Mesenchymal stem cell (in vitro differentiated cells and primary cell): ENCODE results near the gene FGFRL1.

Experiments used
- DNase-seq: peaks from one replicate; pipeline ENCODE4 v3.0.0-alpha.2; 2013
- H2AFZ ChIP-seq: one replicate; pipeline ENCODE4 v1.6.1; 2013; ENCODE audit warnings: low read depth, mild to moderate bottlenecking, control low read depth, inconsistent platforms, low read length, moderate library complexity
- H2AK5ac ChIP-seq: 2 replicates; pipeline ENCODE4 v1.6.1; 2013; ENCODE audit warnings: low read length, moderate library complexity, mild to moderate bottlenecking, inconsistent platforms; ENCODE audit not compliant: severe bottlenecking
- H2BK120ac ChIP-seq: one replicate; pipeline ENCODE4 v1.6.1; 2013; ENCODE audit warnings: low read depth, mild to moderate bottlenecking, inconsistent platforms, low read length, moderate library complexity
- H2BK12ac ChIP-seq, 2 experiments: one replicate each; pipeline ENCODE4 v1.6.1; 2013; ENCODE audit warnings: inconsistent platforms in 2 of 2, low read length in 2 of 2, mild to moderate bottlenecking in 2 of 2, moderate library complexity in 2 of 2, control low read depth in 1 of 2
- H2BK15ac ChIP-seq: one replicate; pipeline ENCODE4 v1.6.1; 2013; ENCODE audit warnings: mild to moderate bottlenecking, low read depth, inconsistent platforms; ENCODE audit not compliant: poor library complexity, severe bottlenecking
- H2BK5ac ChIP-seq: 2 replicates; pipeline ENCODE4 v1.6.1; 2013; ENCODE audit warnings: low read depth, mild to moderate bottlenecking, low read length, control low read depth, inconsistent platforms; ENCODE audit not compliant: poor library complexity, severe bottlenecking
- H3K14ac ChIP-seq, 2 experiments: one replicate each; pipeline ENCODE4 v1.6.1; 2013; ENCODE audit warnings: inconsistent platforms in 2 of 2, low read length in 2 of 2, control low read depth in 1 of 2, mild to moderate bottlenecking in 1 of 2, moderate library complexity in 1 of 2
- H3K18ac ChIP-seq, 2 experiments: one replicate each; pipeline ENCODE4 v1.6.1; 2013; ENCODE audit warnings: inconsistent platforms in 2 of 2, low read length in 2 of 2, control low read depth in 1 of 2, low read depth in 1 of 2, mild to moderate bottlenecking in 1 of 2
- H3K23ac ChIP-seq, 2 experiments: one replicate each; pipeline ENCODE4 v1.6.1; 2013; ENCODE audit warnings: inconsistent platforms in 2 of 2, low read length in 2 of 2, mild to moderate bottlenecking in 2 of 2, moderate library complexity in 2 of 2, control low read depth in 1 of 2
- H3K27ac ChIP-seq: 2 replicates; pipeline ENCODE4 v1.5.1; 2013; ENCODE audit warnings: mild to moderate bottlenecking, moderate library complexity, low read length, control low read depth, inconsistent platforms; ENCODE audit not compliant: poor library complexity, severe bottlenecking
- H3K27me3 ChIP-seq, 2 experiments: 2 replicates each; pipeline versions ENCODE4 v1.6.1 to v1.7.0; 2013; ENCODE audit warnings: low read length in 2 of 2, mild to moderate bottlenecking in 2 of 2, moderate library complexity in 2 of 2, control low read depth in 1 of 2, inconsistent platforms in 1 of 2; ENCODE audit not compliant: control insufficient read depth in 1 of 2, insufficient read depth in 1 of 2
- H3K36me3 ChIP-seq, 2 experiments: 2 replicates each; pipeline versions ENCODE4 v1.6.1 to v1.7.0; 2013; ENCODE audit warnings: low read length in 2 of 2, control low read depth in 1 of 2, inconsistent platforms in 1 of 2, low read depth in 1 of 2, mild to moderate bottlenecking in 1 of 2; ENCODE audit not compliant: insufficient read depth in 2 of 2, control insufficient read depth in 1 of 2
- H3K4ac ChIP-seq, 2 experiments: one replicate each; pipeline ENCODE4 v1.6.1; 2013; ENCODE audit warnings: inconsistent platforms in 2 of 2, low read length in 2 of 2, mild to moderate bottlenecking in 2 of 2, moderate library complexity in 2 of 2, control low read depth in 1 of 2, low read depth in 1 of 2
- H3K4me1 ChIP-seq: 2 replicates; pipeline ENCODE4 v1.6.1; 2013; ENCODE audit warnings: low read depth, low read length, control low read depth; ENCODE audit not compliant: control insufficient read depth, insufficient read depth
- H3K4me2 ChIP-seq: 2 replicates; pipeline ENCODE4 v1.6.1; 2013; ENCODE audit warnings: low read length, mild to moderate bottlenecking, inconsistent platforms; ENCODE audit not compliant: poor library complexity, severe bottlenecking
- H3K4me3 ChIP-seq, 2 experiments: 2 replicates each; pipeline versions ENCODE4 v1.5.1 to v1.7.0; 2013; ENCODE audit warnings: low read length in 2 of 2, mild to moderate bottlenecking in 2 of 2, control low read depth in 1 of 2, low read depth in 1 of 2; ENCODE audit not compliant: insufficient read depth in 1 of 2
- H3K79me1 ChIP-seq: replicated peaks from 2 replicates; pipeline ENCODE4 v1.6.1; 2013; ENCODE audit warnings: mild to moderate bottlenecking, control low read depth, low read length, inconsistent platforms; ENCODE audit not compliant: poor library complexity, severe bottlenecking
- H3K9ac ChIP-seq: 2 replicates; pipeline ENCODE4 v1.7.0; 2013; ENCODE audit warnings: mild to moderate bottlenecking, low read length, moderate library complexity
- H3K9me3 ChIP-seq: 2 replicates; pipeline ENCODE4 v1.7.0; 2013; ENCODE audit warnings: mild to moderate bottlenecking, low read length; ENCODE audit not compliant: control insufficient read depth
- H4K8ac ChIP-seq: one replicate; pipeline ENCODE4 v1.6.1; 2013; ENCODE audit warnings: inconsistent platforms, mild to moderate bottlenecking, low read length, moderate library complexity
- H4K91ac ChIP-seq: one replicate; pipeline ENCODE4 v1.6.1; 2013; ENCODE audit warnings: mild to moderate bottlenecking, low read length, inconsistent platforms
- WGBS: methylation state at CpG from one replicate; pipeline ENCODE4 v1.1.7; 2013; ENCODE audit warnings: mixed read lengths; 5-methylcytosine and 5-hydroxymethylcytosine counted together

FGFRL1 gene

GRCh38 chr4:1061056-1061700 is 49.8 kb downstream of the FGFRL1 start:
- H3K4me1 ChIP-seq, result peaks cover 6% of the 10 kb centered on the region
- no peak overlapping the region for H3K18ac ChIP-seq
- H3K79me1 ChIP-seq, result no peaks in the 10 kb centered on the region
- no peak overlapping the region for H3K4me3 ChIP-seq
- no peak overlapping the region for H2BK15ac ChIP-seq
- 85% methylated on average over 14 of the region's 14 CpGs for WGBS
- H2BK5ac ChIP-seq, result no peak overlapping the region
- peaks cover 37 to 66% of the 10 kb centered on the region in 2 experiments for H3K27me3 ChIP-seq
- DNase-seq, result no peak
- no peak overlapping the region for H2AK5ac ChIP-seq
- no peak overlapping the region for H2BK120ac ChIP-seq
- no peak overlapping the region for H4K91ac ChIP-seq
- no peak overlapping the region for H3K23ac ChIP-seq
- no peak overlapping the region for H2AFZ ChIP-seq
- peak overlapping the region in 1 of 2 experiments; percentile 26 for H3K14ac ChIP-seq
- no peak overlapping the region for H3K27ac ChIP-seq
- H3K9ac ChIP-seq, result no peak overlapping the region
- H2BK12ac ChIP-seq, result no peak overlapping the region
- H3K9me3 ChIP-seq, result no peaks in the 10 kb centered on the region
- no peaks in the 10 kb centered on the region for H3K36me3 ChIP-seq
- H3K4me2 ChIP-seq, result no peak overlapping the region
- no peak overlapping the region for H4K8ac ChIP-seq
- H3K4ac ChIP-seq, result no peak overlapping the region

DNA sequence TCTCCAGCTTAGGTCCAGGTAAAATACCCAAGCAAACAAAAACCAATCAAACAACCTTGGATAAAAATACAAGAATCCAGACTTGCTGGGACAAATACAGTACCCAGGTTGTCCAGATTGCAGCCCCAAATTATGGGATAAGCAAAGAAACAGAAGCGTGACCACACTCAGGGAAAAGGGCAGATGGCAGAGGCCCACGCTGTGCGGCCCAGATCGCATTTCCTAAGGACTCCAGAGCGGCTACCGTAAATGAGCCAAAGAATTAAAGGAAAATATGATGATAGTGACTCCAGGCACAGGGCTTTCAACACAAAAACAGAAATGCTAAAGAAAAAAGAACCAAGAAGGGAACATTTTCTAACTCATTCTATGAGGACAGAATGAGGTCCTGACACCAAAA is 50.3 kb downstream of the FGFRL1 start:
- H2BK12ac ChIP-seq, result no peak overlapping the region
- no peak overlapping the region for H2BK5ac ChIP-seq
- H2AFZ ChIP-seq, result no peak overlapping the region
- H3K18ac ChIP-seq, result no peak overlapping the region
- no peak for DNase-seq
- H3K14ac ChIP-seq, result no peak overlapping the region
- no peaks in the 10 kb centered on the region for H3K9me3 ChIP-seq
- H4K91ac ChIP-seq, result no peak overlapping the region
- H3K23ac ChIP-seq, result no peak overlapping the region
- H3K36me3 ChIP-seq, result no peaks in the 10 kb centered on the region
- peaks cover 37 to 66% of the 10 kb centered on the region in 2 experiments for H3K27me3 ChIP-seq
- H3K27ac ChIP-seq, result no peak overlapping the region
- H3K79me1 ChIP-seq, result no peaks in the 10 kb centered on the region
- no peak overlapping the region for H2AK5ac ChIP-seq
- H3K4me1 ChIP-seq, result peaks cover 6% of the 10 kb centered on the region
- no peak overlapping the region for H4K8ac ChIP-seq
- H2BK15ac ChIP-seq, result no peak overlapping the region
- no peak overlapping the region for H3K9ac ChIP-seq
- no peak overlapping the region for H3K4ac ChIP-seq
- H3K4me3 ChIP-seq, result no peak overlapping the region
- no peak overlapping the region for H3K4me2 ChIP-seq
- no peak overlapping the region for H2BK120ac ChIP-seq
- WGBS, result 87% methylated on average over 4 of the region's 6 CpGs

DNA sequence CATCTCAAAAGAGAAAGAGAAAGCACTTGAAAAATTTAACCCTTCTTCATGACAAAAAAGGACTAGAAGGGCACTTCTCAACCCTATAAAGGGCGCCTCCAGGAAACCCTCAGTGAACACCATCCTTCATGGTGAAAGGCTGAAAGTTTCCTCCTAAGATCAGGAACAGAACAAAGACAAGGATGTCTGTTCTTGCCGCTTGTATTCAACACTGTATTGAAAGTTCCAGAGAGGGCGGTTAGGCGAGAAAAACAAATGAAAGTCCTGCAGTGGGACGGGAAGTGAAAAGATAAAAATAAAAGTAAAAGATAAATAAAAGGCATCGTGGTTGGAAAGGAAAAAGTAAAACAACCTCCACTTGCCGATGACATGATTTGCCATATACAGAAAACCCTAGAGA is 51.0 kb downstream of the FGFRL1 start:
- no peak overlapping the region for H3K9ac ChIP-seq
- no peaks in the 10 kb centered on the region for H3K79me1 ChIP-seq
- no peaks in the 10 kb centered on the region for H3K9me3 ChIP-seq
- H3K14ac ChIP-seq, result no peak overlapping the region
- no peak overlapping the region for H2BK120ac ChIP-seq
- H3K18ac ChIP-seq, result no peak overlapping the region
- WGBS, result 74% methylated on average over 6 of the region's 7 CpGs
- H3K4ac ChIP-seq, result no peak overlapping the region
- H3K27me3 ChIP-seq, result peaks cover 37 to 66% of the 10 kb centered on the region in 2 experiments
- no peak overlapping the region for H4K8ac ChIP-seq
- no peak for DNase-seq
- H2BK12ac ChIP-seq, result no peak overlapping the region
- H2BK15ac ChIP-seq, result no peak overlapping the region
- H2AK5ac ChIP-seq, result no peak overlapping the region
- H3K23ac ChIP-seq, result no peak overlapping the region
- H4K91ac ChIP-seq, result no peak overlapping the region
- H3K36me3 ChIP-seq, result no peaks in the 10 kb centered on the region
- H3K4me3 ChIP-seq, result no peak overlapping the region
- no peak overlapping the region for H2AFZ ChIP-seq
- H3K4me1 ChIP-seq, result peaks cover 6% of the 10 kb centered on the region
- H2BK5ac ChIP-seq, result no peak overlapping the region
- H3K4me2 ChIP-seq, result no peak overlapping the region
- no peak overlapping the region for H3K27ac ChIP-seq

DNA sequence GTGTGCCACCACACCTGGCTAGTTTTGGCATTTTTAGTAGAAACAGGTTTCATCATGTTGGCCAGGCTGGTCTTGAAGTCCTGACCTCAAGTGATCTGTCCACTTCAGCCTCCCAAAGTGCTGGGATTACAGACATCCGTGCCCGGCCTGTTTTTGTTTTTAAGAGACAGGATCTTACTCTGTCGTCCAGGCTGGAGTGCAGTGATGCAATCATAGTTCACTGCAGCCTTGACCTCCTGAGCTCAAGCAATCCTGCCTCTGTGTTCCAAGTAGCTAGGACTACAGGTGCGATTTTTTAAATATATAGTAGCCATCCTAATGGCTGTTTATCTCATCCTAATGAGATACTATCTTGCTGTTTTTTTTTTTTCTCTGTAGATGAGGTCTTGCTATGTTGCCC is 54.3 kb downstream of the FGFRL1 start:
- H3K14ac ChIP-seq, result no peak overlapping the region
- no peak overlapping the region for H3K18ac ChIP-seq
- H3K4me3 ChIP-seq, result no peak overlapping the region
- no peaks in the 10 kb centered on the region for H3K9me3 ChIP-seq
- no peak overlapping the region for H3K27ac ChIP-seq
- H3K4me2 ChIP-seq, result no peak overlapping the region
- no peak overlapping the region for H2AK5ac ChIP-seq
- no peak overlapping the region for H4K8ac ChIP-seq
- H3K79me1 ChIP-seq, result no peaks in the 10 kb centered on the region
- no peak for DNase-seq
- H3K23ac ChIP-seq, result no peak overlapping the region
- peaks cover 2% of the 10 kb centered on the region for H3K4me1 ChIP-seq
- 65% methylated on average over 3 of the region's 4 CpGs for WGBS
- H2BK12ac ChIP-seq, result no peak overlapping the region
- H3K27me3 ChIP-seq, result peaks cover 23 to 56% of the 10 kb centered on the region in 2 experiments
- H2BK5ac ChIP-seq, result no peak overlapping the region
- H2AFZ ChIP-seq, result no peak overlapping the region
- no peaks in the 10 kb centered on the region for H3K36me3 ChIP-seq
- H3K9ac ChIP-seq, result no peak overlapping the region
- H2BK120ac ChIP-seq, result no peak overlapping the region
- H4K91ac ChIP-seq, result no peak overlapping the region
- H3K4ac ChIP-seq, result no peak overlapping the region
- H2BK15ac ChIP-seq, result no peak overlapping the region
